OCI-LY1 (cell line): ENCODE measurements around the gene ZCCHC12.

Experiments used
- CTCF ChIP-seq: fragments of 200-600 bp; sonication (generic), shearing (Covaris generic); IDR thresholded peaks from 2 replicates; pipeline ENCODE4 v1.5.1; 2017; ENCODE audit warnings: mild to moderate bottlenecking, antibody characterized with exemption, low read length, moderate library complexity, mixed read lengths
- EZH2 ChIP-seq: fragments of 200-600 bp; sonication (generic), shearing (Covaris generic); IDR thresholded peaks from 2 replicates; pipeline ENCODE4 v1.8.0; 2017; ENCODE audit warnings: borderline replicate concordance, mixed run types, mild to moderate bottlenecking, antibody characterized with exemption, low read length, moderate library complexity, mixed read lengths

DNA sequence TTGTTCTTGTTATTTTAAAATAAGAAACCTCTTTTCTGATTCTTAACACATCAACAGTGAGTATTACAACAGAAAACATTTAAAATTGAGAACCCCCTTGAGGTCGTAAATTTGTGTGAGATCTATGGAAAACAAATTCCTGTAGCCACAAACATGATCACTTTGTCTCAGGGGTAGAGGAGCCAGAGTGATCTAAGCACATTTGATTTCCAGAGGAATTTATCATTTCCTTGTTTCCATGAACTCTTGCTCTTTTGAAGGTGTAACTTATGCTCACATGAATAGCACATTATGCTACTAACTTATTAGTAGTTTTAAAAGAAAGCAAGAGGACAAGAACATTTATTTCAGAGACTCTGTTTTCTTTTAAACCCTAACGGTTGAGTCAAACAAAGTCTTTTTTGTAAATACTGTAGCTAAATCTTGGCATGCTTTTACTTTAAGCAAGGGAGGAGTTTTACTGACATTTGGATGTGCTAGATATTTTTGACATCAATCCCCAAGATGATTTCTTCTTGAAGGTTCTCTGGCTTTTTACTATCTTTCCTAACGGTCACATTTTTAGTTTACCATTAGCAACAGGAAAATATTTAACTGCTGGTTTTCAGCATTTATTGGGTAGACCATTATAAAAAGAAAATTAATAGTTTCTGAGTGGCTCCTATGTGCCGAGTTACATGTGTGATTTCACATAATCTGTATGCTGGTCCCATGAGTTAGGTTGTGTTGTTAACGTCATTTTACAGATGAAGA lies 27.9 kb upstream of the ZCCHC12 start:
- TF ChIP-seq CTCF (no peak), EZH2 (no peak)
